GM18526 (cell line): ENCODE results near the gene SUOX.
A peak's percentile ranks its signal among the peaks of the same experiment; 100 is the strongest.

Experiments used
- POLR2A ChIP-seq: IDR thresholded peaks from 3 replicates; pipeline ENCODE4 v1.6.1; 2011; ENCODE audit not compliant: insufficient read length; ENCODE audit errors: extremely low read depth

SUOX gene

DNA sequence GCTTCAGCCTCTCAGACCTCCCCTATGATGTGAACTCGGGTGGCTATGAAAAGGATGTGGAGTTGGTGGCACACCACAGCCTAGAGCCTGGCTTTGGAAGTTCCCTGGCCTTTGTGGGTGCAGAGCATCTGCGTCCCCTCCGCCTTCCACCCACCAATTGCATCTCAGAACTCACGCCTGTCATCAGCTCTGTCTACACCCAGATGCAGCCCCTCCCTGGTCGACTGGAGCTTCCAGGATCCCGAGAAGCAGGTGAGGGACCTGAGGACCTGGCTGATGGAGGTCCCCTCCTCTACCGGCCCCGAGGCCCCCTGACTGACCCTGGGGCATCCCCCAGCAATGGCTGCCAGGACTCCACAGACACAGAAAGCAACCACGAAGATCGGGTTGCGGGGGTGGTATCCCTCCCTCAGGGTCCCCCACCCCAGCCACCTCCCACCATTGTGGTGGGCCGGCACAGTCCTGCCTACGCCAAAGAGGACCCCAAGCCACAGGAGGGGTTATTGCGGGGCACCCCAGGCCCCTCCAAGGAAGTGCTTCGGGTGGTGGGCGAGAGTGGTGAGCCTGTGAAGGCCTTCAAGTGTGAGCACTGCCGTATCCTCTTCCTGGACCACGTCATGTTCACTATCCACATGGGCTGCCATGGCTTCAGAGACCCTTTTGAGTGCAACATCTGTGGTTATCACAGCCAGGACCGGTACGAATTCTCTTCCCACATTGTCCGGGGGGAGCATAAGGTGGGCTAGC is 37.7 kb downstream of the SUOX start:
- no peak for TF ChIP-seq POLR2A

DNA sequence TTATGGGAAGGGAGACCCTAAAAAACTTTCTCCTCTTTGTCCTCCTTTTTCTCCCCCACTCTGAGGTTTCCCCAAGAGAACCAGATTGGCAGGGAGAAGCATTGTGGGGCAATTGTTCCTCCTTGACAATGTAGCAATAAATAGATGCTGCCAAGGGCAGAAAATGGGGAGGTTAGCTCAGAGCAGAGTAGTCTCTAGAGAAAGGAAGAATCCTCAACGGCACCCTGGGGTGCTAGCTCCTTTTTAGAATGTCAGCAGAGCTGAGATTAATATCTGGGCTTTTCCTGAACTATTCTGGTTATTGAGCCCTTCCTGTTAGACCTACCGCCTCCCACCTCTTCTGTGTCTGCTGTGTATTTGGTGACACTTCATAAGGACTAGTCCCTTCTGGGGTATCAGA is 40.1 kb downstream of the SUOX start:
- no peak for TF ChIP-seq POLR2A

DNA sequence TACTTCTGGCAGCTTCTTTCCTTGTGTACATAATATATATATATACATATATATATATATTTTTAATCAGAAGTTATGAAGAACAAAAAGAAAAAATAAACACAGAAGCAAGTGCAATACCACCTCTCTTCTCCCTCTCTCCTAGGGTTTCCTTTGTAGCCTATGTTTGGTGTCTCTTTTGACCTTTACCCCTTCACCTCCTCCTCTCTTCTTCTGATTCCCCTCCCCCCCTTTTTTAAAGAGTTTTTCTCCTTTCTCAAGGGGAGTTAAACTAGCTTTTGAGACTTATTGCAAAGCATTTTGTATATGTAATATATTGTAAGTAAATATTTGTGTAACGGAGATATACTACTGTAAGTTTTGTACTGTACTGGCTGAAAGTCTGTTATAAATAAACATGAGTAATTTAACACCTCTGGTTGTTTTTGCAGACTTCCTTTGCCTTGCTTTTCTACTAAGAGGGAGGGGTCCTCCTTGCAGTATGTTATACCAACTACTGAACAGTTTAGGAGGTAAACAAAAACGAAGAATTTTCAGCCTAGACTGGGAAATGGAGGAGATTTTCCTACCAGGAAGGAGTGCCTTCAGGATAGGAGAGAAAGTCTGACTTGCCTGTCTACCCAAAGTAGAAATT is 41.1 kb downstream of the SUOX start:
- no peak for TF ChIP-seq POLR2A

DNA sequence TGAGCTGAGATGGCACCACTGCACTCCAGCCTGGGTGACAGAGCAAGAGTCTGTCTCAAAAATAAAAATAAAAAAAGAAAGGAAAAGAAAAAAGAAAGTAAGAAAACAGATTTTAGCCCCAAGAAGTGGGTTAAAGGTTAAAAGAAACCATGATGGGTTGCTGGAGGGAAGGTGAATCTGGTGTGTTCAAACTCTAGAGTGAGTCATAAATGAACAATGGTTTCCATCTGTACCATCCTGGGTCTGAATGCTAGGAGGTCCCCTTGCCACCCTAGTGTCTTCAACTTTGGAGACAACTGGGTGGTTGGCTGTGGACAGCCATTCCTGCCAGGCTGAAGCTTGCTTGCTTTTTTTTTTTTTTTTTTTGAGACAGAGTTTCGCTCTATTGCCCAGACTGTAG is 43.1 kb downstream of the SUOX start:
- no peak for TF ChIP-seq POLR2A

DNA sequence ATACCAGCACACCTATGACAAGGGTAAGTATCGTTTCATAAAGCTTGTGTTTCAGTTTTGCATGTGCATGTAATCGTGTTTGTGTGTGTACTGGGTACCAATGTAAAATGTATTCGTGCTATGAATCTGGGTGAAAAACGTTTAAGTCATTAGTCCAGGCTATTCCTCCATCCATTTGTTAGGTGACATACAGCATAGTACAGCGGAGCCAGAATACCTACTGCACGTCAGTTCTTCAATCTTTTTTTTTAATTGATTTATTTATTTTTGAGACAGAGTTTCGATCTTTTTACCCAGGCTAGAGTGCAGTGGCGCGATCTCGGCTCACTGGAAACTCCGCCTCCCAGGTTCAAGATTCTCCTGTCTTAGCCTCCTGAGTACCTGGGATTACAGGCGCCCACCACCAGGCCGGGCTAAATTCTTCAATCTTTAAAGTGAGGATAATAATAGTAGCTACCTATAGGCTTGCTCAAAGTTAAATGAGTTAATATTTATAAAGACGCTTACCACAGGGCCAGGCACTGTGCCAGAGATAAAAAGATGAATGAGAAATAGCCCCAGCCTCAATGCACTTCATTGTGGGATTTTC is 44.0 kb downstream of the SUOX start:
- no peak for TF ChIP-seq POLR2A

DNA sequence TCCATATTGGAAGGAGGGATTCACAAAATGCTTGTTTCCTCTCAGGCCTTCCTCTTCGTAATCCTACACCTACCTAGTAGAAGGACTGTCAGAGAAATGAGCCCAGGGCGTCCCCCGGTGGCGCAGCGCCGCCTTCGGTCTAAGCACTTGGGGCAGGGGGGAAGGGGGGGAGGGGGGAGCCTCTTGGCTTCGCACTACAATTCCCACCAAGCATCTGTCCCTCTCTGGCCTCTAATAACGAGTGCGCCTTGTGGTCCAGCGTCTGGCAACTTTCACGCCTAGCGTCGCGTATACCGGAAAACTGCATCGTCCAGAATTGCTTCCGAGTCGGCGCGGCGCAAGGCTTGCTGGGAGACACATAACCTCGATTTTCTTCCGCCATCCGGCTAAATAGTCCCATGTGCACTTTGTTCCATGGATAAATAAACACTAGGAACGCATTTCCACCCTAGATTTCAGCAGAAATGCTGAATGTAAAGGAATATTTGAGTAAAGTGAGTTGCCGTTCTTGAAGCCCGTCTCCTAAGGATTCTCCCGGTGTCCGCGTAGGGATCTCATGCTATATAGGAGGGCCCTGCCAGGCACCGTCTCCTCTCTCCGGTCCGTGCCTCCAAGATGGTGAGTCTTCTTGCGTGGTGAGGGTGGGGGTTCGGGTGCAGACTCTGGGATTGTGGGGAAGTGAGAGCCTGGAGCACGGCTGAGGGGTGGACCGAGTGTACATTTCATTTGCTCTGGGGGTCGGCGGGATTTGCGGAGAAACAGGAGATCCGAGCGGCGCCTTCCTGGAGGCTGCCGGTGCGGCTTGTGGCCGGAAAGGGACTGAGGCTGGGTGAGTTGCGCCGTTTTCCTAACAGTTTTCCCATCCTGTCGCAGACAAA is 44.7 kb downstream of the SUOX start, which contains the start of gene RPS26:
TSS of gene RPS26 (plus strand) at position 367 of the 878 bp plus-strand sequence. CDS start at position 616, 249 bp downstream.
- peak; percentile 99 for TF ChIP-seq POLR2A

DNA sequence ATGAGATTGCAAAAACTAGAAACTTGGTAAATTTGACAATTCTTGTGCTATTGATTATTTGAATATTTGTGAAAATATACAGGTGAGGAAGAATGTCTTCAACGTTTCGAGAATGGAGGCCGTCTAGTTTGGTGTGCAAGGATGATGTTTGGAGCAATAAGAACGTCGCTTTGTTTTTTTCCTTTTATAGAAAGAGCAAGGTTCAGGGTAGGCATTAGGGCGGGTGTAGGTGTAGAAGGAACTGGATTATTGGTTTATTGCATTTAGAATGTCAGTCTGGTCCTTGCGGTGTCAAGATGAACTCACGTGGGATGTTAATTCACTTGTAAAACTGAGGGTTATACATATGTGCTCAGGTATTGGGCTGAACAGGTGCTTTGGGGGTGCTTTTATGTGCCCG is 45.8 kb downstream of the SUOX start:
- TF ChIP-seq POLR2A = no peak

DNA sequence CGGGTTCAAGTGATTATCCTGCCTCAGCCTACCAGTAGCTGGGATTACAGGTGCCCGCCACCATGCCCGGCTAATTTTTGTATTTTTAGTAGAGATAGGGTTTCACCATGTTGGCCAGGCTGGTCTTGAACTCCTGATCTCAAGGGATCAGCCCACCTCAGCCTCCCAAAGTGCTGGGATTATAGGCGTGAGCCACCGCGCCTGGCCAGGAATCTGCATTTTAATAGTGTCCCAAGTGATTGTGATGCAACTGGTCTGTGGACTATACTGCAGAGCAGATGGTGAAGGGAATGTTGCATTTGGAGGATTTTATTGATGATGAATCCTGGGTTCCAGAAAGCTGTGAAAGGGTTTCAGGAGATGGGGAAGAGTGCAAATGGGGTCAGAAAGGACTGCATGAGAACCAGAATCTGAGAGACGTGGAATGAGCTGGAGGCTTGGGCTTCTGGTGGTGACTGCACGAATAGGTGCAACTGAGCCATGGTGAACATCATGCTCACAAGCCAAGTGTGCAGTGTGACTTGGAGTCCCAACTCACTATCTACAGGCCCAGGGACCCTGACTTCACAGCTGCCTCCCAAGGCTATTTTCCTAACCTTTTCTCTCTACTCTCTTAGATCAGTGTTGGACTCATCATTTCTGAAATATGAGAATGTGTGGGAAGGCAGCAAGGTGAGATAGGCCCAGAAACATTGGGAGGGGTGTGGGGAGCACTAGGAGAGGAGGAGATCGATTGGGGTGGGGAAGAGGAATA is 49.1 kb downstream of the SUOX start:
- TF ChIP-seq POLR2A = no peak

DNA sequence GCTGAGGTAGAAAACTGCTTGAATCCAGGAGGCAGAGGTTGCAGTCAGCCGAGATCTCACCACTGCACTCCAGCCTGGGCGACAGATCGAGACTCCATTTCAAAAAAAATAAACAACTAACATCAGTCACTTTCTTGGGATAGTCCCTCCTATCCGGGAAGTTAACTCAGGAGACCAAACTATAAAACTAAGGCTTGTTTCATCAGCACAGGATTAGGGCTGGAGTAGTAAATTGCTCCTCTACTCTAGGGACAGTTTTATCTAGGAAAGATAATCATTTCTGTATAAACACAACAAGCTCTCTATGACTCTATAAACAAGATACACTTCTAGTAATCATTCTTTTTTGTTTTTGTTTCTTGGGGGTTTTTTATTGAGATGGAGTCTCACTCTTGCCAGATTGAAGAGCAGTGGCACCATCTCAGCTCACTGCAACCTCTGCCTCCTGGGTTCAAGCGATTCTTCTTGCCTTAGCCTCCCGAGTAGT is 56.4 kb downstream of the SUOX start:
- no peak for TF ChIP-seq POLR2A
